SW 1271 (cell line): ENCODE results near the gene LINGO4.

Source experiments
- DNase-seq, 2 experiments: peaks; one replicate each; lab custom pipeline; 2025; lab: John Stamatoyannopoulos, UW

The LINGO4 gene

GRCh38 chr1:151805066-151805820, at the start of gene LINGO4:
TSS of gene LINGO4 (minus strand) at chr1:151805419. CDS start at chr1:151802704, 2,715 bp downstream.
- no peak for DNase-seq

DNA sequence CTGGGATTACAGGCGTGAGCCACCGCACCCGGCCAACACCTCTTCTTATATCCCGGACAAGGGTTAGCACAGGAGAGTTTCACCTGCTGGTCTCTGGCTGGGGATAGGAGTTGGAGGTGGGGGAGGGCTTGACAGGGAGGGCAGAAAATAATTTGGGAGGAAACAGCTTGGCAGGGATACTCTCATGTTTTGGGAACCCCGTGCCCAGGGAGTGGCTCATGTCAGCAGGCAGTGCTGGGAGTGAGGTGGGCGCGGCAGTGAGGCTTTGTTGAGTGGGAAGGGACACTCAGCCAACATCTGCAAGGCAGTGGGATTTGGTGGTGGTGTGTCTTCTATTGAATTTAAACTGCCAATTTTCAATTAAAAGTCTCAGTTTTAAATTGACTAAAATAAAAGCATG, 49.4 kb upstream of the LINGO4 start:
- DNase-seq = no peak

- no peak for DNase-seq
Measured at GRCh38 chr1:151853411-151853943, 48.3 kb upstream of the LINGO4 start, which contains the start of gene THEM5. TSS of gene THEM5 (minus strand) at chr1:151853712. CDS start at chr1:151853565, 147 bp downstream.

GRCh38 chr1:151852733-151853132, 47.5 kb upstream of the LINGO4 start:
- DNase-seq = no peak

GRCh38 chr1:151851886-151852285, 46.7 kb upstream of the LINGO4 start:
- DNase-seq = no peak

- no peak for DNase-seq
Measured at GRCh38 chr1:151849871-151850270, 44.7 kb upstream of the LINGO4 start.

DNA sequence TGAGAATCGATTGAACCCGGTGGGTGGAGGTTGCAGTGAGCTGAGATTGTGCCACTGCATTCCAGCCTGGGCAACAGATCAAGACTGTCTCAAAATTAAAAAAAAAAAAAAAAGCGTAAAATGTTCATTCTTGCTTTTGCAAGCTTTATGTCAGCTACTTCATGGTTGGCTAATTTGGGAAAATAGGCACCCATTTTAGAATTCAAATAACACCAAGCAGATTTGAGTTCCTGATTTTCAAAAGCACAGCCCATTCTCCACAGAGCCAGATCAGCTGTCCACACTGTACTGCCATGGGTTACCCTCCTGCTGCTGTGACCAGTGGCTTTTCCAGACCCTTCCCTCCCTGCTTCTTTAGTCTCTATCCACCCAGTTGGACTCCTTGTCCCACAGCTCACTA, 43.9 kb upstream of the LINGO4 start:
- no peak for DNase-seq

DNA sequence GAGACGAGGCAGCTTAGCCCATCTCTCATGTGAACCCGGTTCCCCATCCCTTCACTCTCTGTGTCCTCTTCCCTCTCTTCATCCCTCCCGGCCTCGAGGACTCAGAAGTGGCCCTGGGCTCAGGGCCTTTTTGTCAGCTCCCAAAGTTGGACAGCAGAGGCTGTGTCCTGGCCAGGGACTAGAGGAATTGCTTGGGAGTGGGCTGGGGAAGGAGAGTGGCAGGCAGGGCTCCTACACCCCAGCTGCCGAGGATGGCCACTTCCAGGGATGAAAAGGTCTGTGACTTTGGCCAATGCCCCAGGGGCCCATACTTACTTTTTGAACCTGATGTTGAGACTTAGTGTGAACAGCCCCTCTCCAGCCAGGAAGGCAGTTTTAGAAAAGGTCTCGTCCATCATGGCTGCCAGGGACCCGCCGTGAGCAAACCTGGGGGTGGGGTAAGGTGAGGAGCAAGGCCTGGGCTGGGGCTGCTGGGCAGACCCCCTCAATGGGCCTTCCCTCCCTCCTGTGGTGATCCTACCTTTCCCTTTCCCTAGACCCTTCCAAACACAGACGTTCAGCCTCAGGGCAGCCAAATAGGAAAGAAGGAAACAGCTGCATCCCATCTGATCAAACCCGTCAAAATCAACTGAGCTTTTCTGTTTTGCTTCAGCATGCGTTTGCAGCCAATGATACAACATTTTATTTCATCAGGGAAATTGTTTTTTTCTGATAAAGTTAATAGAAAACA, 42.8 kb upstream of the LINGO4 start:
- no peak for DNase-seq

DNA sequence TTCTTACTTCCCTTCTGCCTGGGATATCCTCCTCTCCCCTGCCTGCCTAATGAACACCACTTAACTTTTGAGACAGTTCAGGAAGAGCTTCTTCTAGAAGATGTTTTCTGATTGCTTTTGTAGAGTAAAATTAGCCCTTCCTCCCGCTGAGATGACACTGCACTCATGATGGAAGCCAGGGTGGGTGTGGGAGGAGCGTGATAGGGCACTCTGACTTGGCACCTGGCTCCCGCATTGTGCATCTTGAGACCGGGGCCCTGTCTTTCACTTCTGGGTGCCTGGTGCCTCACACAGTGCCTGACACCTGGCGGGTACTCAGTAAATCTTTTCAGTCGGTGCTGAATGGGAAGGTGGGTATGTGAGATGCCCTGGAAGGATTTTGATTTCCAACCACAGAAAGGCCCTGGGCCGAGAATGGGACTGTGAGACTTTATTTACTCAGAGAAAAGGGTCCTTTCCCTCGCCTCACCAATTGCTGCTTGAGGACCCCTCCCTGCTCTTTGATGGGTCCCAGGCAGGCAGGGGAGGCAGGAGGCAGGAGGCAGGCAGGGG, 41.5 kb upstream of the LINGO4 start:
- DNase-seq = no peak

GRCh38 chr1:151846062-151846568, 40.9 kb upstream of the LINGO4 start:
- DNase-seq = no peak

DNA sequence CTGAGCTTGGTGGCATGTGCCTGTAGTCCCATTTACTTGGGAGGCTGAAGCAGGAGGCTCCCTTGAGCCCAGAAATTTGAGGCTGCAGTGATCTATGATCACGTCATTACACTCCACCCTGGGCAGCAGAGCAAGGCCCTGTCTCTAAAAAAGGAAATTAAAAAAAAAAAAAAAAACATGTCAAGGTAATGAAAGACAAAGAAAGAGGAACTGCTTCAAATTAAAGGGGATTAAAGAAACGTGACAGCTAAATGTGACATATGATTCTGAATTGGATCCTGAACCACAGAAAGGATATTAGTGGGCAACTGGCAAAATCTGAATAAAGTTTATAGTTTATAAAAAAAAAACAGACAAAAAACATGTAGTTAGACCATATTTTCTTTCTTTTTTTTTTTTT, 38.2 kb upstream of the LINGO4 start:
- no peak for DNase-seq

DNA sequence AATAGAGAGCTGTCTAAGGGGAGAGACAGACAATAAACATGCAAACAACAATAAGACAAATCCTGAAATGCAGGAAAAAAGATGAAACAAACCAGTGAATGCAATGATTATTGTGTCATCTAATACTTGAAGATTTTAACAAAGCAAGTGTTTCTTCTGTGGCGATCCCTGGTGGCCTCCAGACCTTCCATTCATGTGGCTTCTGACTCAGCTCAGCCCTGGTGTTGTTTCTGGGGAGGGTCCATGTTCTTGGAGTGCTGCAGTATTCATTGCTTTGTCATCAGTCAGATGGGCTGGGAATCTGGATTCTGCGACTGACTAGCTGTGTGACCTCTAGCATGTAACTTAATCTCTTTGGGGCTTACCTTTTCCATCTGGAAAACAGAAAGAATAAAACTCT, 35.9 kb upstream of the LINGO4 start:
- DNase-seq = no peak

DNA sequence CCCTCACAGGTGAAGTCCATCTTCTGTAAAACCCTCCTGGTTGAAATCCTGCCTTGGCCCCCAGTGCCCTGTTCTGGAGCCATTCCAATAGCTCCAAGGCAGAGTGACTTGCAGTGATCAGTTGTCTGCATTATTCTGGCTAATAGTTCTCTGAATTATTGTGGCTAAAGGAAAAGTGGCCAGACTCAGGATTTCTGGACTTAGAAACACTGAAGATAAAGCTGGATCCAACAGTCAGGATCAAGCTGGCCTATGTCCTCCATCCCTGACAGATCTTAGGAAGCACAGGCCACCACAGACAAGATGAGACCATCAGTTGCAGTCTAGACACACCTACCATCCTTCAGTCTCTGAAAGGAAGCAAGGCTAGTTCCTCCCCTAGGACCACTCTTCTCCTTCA, 35.2 kb upstream of the LINGO4 start:
- DNase-seq = no peak

DNA sequence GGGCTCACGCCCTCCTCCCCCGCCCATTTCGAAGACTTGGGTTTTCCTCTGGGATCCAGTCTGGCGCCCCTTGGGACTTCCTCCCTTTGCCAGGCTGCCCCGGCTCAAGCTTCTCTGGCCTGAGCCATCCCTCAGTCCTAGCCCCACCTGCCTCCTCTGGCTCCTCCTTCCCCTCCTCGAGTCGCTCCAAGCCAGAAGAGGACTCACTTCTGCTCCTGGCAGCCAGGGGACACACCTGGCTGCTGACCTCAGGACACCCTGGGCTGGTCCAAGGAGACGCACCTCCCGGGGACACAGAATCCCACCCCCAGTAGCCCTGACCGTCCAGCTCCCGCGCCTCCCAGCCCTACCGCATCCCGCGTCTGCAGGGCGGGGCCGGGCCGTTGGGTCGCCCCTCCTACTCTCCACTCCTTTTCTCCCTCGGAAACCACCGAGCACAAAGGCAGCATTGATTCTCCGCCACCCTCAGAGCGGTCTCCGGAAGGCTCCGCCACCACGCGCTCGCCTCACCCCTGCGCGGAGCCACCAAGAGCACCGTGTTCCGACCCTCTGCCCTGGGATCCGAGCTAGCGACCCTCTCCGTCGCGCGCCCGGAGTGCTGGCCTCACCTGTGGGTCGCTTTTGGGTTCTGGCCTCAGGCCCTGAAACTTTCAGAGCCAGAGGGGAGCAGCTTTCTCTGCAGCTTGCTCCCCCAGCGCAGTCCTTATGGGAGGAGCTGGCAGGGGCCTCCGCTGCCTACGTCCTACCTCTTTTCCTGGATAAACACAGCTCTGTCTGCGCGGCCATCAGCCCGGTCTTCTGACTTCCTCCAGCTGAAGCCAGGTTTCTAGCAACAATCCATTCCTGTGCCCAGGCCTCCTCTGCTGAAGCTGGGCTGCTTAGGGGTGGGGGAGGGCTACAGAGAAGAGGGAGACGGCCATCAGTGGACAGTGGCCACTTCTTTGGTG, 34.5 kb upstream of the LINGO4 start, which contains the start of gene C2CD4D:
Gene C2CD4D, minus strand, starts transcription at position 364 of the 947 bp plus-strand sequence. CDS start 831 bp downstream, outside the sequence.
- DNase-seq = no peak

GRCh38 chr1:151839082-151839412, 33.8 kb upstream of the LINGO4 start:
- no peak for DNase-seq

DNA sequence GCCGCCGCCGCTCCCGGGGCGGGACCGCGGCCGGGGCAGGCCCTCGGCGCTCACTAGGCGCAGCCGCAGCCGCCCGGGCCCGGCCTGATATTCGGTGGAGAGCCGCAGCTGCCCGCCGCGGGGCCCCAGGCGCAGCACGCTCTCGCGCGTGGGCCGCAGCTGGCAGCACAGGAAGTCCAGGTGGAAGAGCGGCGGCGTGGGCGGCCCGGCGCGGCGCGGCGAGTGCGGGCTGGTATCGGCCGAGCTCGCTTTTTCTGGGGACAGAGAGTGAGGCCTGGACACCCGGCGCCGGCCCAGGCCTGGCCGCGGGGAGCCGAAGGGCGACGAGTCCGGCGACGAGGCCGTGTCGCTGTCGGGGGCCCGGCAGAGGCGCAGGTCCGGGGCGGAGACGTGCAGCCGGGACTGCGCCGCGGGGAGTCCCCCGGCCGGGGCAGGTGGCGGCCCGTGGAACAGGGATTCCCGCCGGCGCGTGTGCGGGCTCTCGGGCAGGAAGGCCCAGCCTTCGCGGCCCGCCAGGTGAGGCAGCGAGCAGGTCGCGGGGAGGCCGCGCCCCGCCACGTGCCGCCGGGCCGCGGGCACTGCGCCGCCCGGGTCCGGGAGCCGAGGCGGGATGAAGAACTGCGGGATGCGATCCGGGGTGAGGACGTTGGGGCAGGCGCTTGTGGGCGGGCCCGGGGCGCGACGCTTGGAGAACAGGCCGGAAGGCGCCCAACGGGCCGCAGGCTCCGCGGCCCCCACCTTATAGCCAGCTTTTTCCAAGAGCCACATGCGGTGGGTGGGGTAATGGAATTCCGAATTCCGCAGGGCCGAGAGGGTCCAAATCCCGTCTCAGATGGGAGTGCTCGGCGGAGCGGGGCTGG, 33.2 kb upstream of the LINGO4 start:
- no peak for DNase-seq

GRCh38 chr1:151837884-151838221, 32.6 kb upstream of the LINGO4 start:
- DNase-seq = no peak

DNA sequence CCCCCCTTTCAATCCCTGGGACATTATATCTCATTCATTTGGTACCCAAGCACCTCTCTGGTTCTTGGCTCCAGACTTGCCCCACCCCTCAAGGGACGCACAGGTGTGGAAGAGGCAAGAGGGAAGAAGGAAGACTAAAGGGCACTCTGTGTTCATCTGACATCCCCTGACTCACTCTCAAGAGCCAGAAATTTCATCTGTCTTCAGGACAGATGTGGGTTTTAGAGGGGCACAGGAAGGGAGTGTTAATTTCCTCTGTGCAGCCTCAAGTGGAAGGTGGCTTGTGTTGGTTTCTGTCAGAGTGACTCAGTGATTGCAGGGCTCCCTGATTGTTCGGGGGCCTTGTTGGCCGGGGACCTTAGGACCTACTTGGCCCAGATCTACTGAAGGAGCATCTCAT, 32.0 kb upstream of the LINGO4 start:
- DNase-seq = no peak

DNA sequence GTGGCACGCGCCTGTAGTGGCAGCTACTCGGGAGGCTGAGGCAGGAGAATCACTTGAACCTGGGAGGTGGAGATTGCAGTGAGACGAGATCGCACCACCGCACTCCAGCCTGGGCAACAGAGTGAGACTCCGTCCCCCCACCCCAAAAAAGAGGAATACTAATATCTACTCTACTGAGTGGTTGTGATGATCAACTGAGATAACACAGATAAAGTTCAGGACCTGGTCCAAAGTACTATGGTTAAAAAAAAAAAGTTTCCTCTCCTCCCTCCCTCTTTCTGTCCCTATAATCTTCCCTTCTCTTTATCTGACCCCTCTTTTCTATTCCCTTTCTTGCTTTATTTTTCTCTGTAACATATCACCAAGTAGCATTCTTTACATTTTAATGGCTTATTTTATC, 30.4 kb upstream of the LINGO4 start:
- no peak for DNase-seq

DNA sequence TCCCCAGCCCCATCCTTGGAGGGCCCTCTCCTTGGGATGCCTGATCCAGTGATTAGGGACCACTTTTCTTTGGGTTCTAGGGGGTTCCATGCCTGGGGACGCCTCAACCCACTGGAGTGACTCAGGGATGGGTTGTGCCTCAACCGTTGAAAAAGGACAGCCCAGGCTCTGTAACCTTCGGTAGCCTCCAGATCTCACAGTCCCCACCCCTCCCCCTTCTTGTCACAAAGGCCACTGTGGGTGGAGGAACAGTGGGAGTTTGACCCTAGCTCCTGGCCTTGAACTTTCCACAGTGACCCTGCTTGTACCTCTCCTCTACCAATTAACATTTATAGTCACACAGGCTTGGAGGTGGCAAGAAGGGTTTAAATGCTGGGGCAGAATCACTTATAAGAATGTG, 29.0 kb upstream of the LINGO4 start:
- DNase-seq = no peak
